NT2/D1 (cell line): ENCODE results near the gene VAV2.

ENCODE experiments used
- DNase-seq: peaks from one replicate; pipeline ENCODE4 v3.0.0-alpha.2; 2011; ENCODE audit warnings: low read depth, low spot score
- H3K27me3 ChIP-seq: 2 replicates; pipeline ENCODE4 v1.6.0; 2011; ENCODE audit warnings: mild to moderate bottlenecking; ENCODE audit not compliant: insufficient read length, insufficient read depth
- H3K36me3 ChIP-seq: 2 replicates; pipeline ENCODE4 v1.6.1; 2011; ENCODE audit warnings: mild to moderate bottlenecking, low read length, mixed read lengths; ENCODE audit not compliant: insufficient read depth, insufficient read length
- H3K4me1 ChIP-seq: 2 replicates; pipeline ENCODE4 v1.5.1; 2011; ENCODE audit not compliant: insufficient read depth, insufficient read length
- H3K4me3 ChIP-seq: 2 replicates; pipeline ENCODE4 v1.5.1; 2011; ENCODE audit warnings: low read depth; ENCODE audit not compliant: insufficient read length
- H3K9ac ChIP-seq: 2 replicates; pipeline ENCODE4 v1.6.0; 2011; ENCODE audit warnings: low read depth; ENCODE audit not compliant: insufficient read length
- H3K9me3 ChIP-seq: 2 replicates; pipeline ENCODE4 v1.5.1; 2011; ENCODE audit warnings: mild to moderate bottlenecking, low read length; ENCODE audit not compliant: insufficient read depth
- SUZ12 ChIP-seq: IDR thresholded peaks from 2 replicates; pipeline ENCODE4 v1.6.1; 2011; ENCODE audit not compliant: insufficient read length, insufficient read depth; ENCODE audit errors: extremely low read depth
- YY1 ChIP-seq: IDR thresholded peaks from 2 replicates; pipeline ENCODE4 v1.6.1; 2011; ENCODE audit not compliant: insufficient read length, insufficient read depth
- ZNF274 ChIP-seq: IDR thresholded peaks from 2 replicates; pipeline ENCODE4 v1.6.1; 2011; ENCODE audit warnings: mild to moderate bottlenecking, low read depth, low read length

The VAV2 gene

DNA sequence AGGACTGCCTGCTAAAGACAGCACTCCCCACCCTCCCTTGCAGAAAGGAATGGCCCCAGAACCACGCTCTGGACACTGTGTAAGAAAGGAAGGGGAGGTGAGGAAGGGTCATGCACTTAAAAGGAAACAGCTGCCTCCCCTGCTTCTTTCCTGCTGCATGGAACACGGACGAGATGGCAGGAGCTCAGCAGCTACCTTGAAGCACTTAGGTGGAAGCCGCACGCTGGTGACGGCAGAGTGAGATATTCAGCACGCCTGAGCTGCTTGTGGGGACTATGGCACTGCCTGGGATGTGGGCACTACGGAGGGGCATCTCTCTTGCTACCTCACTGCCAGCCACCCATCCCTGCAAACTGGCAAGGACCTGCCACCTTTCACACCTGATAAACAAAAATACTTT is 101.5 kb downstream of the VAV2 start:
- H3K9ac ChIP-seq: no peak overlapping the region
- H3K36me3 ChIP-seq: peaks cover 30% of the 10 kb centered on the region
- TF ChIP-seq ZNF274 (no peak), YY1 (no peak), SUZ12 (no peak)
- H3K4me1 ChIP-seq: peaks cover 56% of the 10 kb centered on the region
- DNase-seq: no peak
- H3K4me3 ChIP-seq: no peak overlapping the region
- H3K9me3 ChIP-seq: no peaks in the 10 kb centered on the region
- no peaks in the 10 kb centered on the region for H3K27me3 ChIP-seq

- Histone ChIP-seq H3K4me1 (peaks cover 57% of the 10 kb centered on the region), H3K9ac (peak overlapping the region; percentile 27), H3K36me3 (peaks cover 28% of the 10 kb centered on the region), H3K9me3 (no peaks in the 10 kb centered on the region), H3K27me3 (no peaks in the 10 kb centered on the region), H3K4me3 (no peak overlapping the region)
- DNase-seq: no peak
- no peak for TF ChIP-seq YY1
- no peak for TF ChIP-seq SUZ12
- TF ChIP-seq ZNF274: no peak
Measured at GRCh38 chr9:133889584-133890301, 102.4 kb downstream of the VAV2 start.

DNA sequence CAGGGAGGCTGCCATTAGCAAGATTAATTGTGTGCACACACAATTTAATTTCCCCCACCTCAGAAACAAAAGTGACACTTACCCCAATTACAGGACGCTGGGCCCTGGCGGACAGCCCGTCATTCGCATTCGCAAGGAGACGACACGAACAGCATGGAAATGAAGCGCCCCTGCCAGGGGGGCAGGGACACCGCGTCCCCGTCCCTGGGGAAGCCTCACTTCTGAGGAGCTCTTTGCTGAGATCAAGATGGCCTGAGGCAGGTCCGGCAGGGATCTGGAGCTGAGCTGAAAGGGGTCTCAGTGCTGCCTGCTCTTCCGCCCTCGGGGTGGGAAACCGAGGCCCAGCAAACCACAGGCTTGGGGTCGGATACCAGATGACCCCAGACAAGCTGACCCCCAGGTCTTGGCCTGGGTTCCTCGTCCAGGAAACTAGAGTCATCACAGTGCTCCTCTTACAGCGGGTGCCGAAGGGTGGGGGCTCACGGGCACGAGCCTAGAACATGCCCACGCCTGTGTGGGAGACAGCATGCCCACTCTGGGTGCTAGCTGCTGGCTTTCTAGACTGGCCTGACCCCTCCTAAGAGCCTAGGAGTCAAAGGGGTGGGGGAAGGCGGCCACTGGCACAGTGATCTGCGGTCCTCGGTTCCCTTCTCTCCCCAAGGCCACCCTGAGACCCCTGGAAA is 103.2 kb downstream of the VAV2 start:
- no peak for TF ChIP-seq SUZ12
- Histone ChIP-seq H3K4me3 (no peak overlapping the region), H3K4me1 (peaks cover 56% of the 10 kb centered on the region), H3K9ac (no peak overlapping the region), H3K27me3 (no peaks in the 10 kb centered on the region), H3K9me3 (no peaks in the 10 kb centered on the region), H3K36me3 (peaks cover 24% of the 10 kb centered on the region)
- no peak for DNase-seq

DNA sequence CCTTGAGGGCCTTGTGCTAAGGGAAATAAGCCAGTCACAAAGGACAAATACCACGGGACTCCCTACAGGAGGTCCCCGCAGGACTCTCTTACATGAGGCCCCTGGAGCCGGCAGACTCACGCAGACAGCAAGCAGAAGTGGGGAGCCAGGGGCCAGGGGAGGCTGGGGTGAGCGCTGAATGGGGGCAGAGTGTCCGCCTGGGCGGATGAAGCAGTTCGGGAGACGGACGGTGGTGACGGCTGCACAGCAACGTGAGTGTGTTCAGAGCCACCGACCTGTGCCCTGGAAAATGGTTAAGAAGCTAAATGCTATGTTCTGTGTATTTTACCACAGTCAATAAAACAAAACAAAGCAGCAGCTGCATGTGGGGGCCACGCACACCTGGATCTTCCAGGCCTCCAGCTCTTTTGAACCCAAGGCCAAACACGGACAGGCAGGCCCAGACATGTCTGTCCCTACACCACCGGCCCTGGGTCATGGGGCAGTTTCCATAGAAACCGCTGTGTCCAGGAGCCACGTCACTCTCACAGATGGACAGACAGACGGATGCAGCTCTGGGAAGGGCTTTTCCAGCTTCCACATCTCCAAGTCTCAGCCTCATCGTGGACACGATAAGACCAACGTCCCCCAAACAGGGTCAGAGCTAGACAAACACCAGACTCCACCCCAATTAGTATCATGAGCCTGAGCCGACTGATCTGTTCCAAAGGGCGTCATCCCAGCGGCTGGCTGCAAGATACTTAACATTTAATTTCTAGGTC is 103.9 kb downstream of the VAV2 start:
- H3K9me3 ChIP-seq: no peaks in the 10 kb centered on the region
- H3K27me3 ChIP-seq: no peaks in the 10 kb centered on the region
- TF ChIP-seq ZNF274 (no peak), SUZ12 (no peak), YY1 (no peak)
- H3K36me3 ChIP-seq: peaks cover 20% of the 10 kb centered on the region
- no peak for DNase-seq
- H3K4me3 ChIP-seq: no peak overlapping the region
- peak overlapping the region; percentile 76 for H3K9ac ChIP-seq
- peaks cover 52% of the 10 kb centered on the region for H3K4me1 ChIP-seq

GRCh38 chr9:133887540-133888047 is 104.5 kb downstream of the VAV2 start:
- DNase-seq: no peak
- Histone ChIP-seq H3K36me3 (peaks cover 16% of the 10 kb centered on the region), H3K4me3 (no peak overlapping the region), H3K27me3 (no peaks in the 10 kb centered on the region), H3K9ac (peak overlapping the region; percentile 61), H3K9me3 (no peaks in the 10 kb centered on the region), H3K4me1 (peaks cover 54% of the 10 kb centered on the region)
- TF ChIP-seq YY1 (no peak), ZNF274 (no peak), SUZ12 (no peak)

DNA sequence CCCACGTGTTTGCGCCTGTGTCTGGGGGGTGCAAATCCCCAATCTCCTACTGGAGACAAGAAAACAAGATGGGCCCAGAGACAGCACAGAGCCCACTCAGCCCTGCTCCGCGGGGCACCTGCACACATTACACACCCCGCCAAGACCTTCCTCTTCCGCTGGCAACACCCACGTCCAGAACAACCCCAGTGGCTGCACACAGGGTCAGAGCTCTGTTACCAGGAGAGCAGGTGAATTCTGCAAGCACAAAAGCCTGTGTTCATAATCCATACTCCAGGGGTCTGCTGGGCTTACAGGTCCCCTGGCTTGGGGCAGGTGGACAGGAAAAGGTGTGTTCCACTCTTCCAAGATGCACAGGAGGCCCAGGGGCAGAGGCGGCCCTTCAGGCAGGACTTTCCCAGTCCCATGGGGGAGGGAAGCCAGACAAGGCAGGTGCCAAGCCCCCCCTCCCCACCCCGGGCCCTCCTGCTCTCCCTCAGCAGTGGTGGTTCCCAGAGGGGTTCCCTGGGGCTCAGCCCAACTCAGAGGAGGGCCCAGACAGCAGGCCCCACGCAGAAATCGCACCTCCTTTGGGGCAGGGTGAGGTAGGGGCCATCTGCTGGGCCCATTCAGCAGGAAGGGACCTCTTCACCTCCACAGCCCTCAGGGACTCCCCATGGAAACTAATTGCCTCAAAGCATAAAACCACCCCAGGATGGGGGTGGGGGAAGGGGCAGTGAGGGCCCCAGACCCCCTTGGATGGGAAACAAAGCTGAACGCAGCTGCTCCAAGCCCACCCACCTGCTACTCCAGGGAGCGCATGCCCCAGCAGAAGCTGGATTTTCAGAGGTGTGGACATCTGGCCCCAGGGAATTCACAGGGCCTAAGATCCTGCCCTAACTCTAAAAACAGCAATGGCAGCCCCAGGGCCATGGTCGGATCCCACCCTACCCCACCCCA is 105.3 kb downstream of the VAV2 start:
- Histone ChIP-seq H3K27me3 (no peaks in the 10 kb centered on the region), H3K4me1 (peaks cover 61% of the 10 kb centered on the region), H3K9me3 (no peaks in the 10 kb centered on the region), H3K36me3 (peaks cover 16% of the 10 kb centered on the region), H3K9ac (peak overlapping the region; percentile 42), H3K4me3 (no peak overlapping the region)
- no peak for DNase-seq
- TF ChIP-seq ZNF274 (no peak), SUZ12 (no peak), YY1 (no peak)
